Measurements from ENCODE around the gene PRKX.
"Not testable (repeated sequence)": the region's sequence is repeated elsewhere in the genome, so short reads cannot be mapped to it uniquely, and the experiment has no call there.

The PRKX gene

DNA sequence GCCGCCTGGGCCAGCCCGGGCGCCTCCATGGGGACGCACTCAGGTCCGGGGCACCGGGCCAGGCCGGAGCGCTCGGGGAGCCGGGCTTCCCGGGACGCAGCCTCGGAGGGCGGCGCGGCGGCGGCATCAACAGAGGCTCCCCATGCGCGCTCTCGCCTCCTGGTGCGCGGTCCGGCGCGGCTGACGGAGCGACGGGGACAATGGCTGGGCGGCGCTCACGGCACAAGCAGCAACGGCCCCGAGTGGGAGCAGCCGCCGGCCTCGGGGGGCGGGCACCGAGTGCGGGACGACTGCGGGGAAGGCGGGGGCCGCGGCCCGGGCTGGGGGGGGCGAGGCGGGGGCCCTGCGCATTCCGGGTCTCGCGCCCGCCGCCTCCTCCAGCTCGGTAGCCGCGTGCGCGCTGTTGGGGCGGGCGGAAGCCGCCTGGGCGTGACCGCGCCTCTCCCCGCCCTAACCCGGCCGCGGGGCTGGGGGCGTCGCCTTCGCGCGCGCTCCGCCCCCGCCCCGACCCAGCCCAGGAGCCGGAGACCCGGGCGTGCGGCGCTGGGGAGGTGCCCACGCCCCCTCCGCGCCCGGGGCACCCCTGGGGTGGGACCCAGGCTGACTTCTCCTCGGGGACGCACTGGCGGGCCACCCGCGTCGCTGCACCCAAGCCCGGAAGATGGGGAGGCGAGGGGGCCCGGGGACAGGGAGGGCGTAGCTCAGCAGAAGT, at the start of gene PRKX:
Gene PRKX (minus strand): TSS at position 425 of the 712 bp plus-strand sequence. CDS start 396 bp downstream, at position 29.
- DNase-seq: peak in 36 of 56 donors; percentile 1 to 69 (median 12)

DNA sequence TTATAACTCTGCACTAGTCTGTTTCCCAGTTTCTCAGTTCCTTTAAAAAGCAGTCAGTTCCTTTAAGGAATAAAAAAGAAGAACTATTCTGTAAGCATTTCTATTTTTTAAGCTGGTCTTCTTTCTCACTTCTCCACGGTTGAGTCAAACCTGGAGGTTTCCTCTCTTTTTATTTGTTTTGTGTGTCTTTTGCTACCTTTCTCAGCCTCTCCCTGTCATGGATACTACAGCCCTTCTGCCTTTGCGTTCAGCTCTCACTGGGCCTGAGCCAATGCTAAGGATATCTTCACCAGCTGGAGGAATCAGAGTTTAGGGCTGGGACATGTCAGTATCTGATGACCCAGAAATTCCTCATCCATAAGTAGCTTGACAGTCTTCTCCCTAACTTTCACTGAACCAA, 49.7 kb upstream of the PRKX start:
- DNase-seq: no peak

DNA sequence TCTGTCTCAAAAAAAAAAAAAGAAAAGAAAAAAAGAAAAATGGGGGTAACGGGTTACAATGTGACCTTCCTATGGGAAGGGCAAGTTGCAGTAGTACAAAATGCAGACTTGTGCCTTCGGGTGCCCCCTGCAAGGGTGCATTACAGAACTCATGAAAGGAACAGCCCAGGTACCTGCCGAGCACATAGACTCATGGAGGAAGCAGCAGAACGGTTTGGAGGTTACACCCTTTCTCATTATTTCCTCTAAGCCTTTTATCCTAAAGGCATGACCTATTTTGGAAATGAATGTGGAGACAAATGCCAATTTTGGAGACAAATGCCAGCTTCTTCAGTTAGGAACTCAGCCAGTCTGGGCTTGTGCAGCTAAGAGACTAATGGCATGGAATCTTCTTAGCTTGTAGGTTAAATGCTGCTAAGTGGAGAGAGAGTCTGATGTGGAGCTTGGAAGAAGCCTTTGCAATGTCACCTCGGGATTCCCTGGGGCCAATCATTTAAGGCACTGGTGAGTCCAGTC, 44.1 kb upstream of the PRKX start:
- no peak for DNase-seq

DNA sequence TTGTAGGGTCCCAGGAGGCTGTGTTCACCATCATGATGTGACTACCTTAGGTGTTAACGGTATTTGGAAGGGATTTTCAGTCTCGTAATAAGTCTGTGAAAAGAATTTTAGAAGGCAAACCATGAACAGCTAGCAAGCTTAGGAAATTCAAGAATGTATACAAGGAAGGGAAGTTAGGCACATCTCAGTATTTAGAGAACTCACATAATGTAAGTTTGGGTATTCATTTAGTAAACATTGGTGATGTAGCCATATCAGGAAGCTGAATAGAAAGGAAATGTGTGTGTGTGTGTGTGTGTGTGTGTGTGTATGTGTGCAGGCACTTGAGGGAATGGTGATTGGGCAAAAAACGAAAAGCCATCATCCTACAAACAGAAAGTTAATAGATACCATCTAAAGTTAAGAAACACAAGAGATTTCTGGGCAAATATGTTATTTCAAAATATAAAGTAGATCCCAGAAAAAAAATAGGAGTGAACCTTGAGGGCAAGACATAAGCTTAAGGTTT, 34.7 kb upstream of the PRKX start:
- DNase-seq: no peak

- DNase-seq: no peak
Observed at GRCh38 chrX:3743801-3744439, 30.5 kb upstream of the PRKX start.

GRCh38 chrX:3740946-3741345, 27.5 kb upstream of the PRKX start:
- DNase-seq: not testable (repeated sequence)

DNA sequence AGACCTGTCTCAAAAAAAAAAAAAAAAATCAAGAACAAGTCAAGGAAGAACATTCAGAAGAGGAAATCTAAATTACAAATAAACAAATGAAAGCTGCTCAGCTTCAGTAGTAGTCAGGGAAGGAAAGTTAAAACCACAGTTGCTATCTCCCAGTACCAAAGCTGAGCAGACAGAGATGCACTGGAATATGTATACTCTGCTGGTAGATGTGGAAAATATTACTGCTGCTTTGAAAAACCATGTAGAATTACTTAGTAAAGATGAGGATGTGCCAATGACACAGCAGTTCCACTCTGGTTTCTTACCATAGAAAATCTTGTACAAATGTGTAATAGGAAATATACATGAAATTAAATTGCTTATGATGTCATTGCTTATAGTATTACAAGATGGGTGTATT, 25.1 kb upstream of the PRKX start:
- DNase-seq: no peak

DNA sequence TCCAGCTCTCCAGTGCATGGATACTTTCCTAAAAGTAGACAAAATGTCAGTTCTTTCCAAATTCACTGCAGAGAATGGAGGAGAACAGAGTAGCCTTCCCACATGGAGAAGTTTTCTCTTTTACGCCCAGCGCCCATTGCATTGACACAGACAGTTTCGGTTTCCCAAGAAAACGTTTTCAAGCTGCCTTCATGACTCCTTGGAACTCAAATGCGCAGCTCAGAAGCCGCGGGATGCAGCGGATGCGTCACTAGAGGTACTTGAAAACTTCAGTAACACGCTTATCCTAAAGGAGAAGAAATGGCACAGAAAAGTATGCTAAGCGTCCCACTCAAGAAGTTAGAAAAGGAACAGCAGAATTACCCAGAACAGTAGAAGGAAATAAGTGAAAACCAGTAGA, 23.1 kb upstream of the PRKX start:
- not testable (repeated sequence) for DNase-seq

GRCh38 chrX:3735891-3736290, 22.4 kb upstream of the PRKX start:
- DNase-seq: not testable (repeated sequence)

- DNase-seq: not testable (repeated sequence)
Observed at GRCh38 chrX:3734456-3734855, 21.0 kb upstream of the PRKX start.

DNA sequence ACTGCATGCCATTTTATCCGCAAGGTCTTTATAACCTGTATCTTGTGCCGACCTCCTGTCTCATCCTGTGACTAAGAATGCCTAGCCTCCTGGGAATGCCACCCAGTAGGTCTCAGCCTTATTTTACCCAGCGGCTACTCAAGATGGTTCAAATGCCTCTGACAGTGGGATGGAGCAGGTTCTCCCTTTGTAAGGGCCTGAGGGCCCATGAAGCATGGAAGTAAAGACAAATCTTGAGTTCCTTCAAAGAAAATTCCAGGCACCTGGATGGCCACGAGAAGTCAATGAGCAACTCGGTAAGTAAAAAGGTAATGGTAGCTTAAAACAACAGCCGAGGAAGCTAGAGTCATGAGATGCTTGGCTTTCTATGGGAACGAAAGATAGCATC, 19.6 kb upstream of the PRKX start:
- no peak for DNase-seq

- not testable (repeated sequence) for DNase-seq
Observed at GRCh38 chrX:3732326-3733042, 19.0 kb upstream of the PRKX start.

DNA sequence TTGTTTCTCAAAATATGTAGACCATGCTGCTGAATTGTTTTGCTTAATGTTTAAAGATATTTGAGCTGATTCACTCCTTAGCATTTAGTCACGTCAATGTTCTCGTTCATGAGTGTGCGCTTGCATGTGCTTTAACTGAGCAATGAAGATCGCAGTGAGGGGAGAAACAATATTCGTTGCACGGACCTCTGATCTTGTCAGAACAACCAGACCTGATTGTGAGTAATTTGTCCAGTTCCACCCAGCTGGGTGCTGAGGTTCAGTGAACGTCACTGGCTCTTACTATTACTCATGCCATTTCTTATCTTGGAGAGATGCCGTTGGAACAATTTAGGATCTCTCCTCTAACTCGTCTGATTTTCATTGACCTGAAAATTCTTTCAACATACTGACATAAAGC, 15.0 kb upstream of the PRKX start:
- no peak for DNase-seq

GRCh38 chrX:3723460-3723859, 10.0 kb upstream of the PRKX start:
- not testable (repeated sequence) for DNase-seq

DNA sequence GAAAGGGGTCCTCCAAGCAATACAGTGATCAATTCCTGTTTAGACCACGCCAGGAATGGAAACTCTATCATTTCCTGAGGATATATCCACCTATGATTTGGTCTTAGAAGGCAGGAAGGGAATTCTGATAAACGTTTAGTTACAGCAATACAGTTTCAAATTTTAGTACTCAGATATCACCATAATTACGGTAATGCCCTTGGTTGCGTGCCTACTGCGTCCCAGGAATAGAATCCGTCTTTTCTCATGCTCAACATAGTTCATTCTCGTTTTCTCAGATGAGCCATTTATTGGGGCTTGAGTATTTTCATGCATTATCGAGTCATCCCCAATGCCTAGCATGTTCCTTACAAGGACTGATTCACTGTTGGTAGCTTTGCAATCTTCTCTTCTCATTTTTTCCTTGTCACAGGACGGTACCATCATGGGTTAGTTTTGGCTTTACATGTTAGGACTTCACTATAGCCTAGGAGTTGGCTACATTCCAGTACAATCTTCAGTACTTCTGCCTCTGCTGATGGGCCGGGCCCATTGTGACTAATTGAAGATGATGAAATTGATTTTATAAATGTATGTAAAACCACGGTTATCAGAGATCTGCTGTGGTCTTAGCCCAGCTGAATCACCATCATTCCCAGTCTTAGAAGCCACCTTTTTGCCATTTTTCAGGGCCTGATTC, 4.4 kb upstream of the PRKX start:
- DNase-seq: no peak

DNA sequence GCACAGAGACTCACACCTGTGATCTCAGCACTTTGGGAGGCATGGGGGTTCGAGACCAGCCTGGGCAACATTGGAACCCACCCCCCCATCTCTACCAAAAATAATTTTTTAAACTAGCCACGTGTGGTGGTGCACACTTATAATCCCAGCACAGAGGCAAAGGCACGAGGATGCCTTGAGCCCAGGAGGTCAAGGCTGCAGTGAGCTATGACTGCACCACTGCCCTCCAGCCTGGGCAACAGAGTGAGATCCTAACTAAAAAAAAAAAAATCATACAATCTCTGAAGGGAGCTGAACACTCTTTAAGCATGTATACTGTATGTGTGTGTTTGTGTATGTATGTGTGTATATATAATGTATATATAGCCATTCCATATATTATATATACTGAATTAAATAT, 2.5 kb upstream of the PRKX start:
- DNase-seq: no peak

- DNase-seq: not testable (repeated sequence)
Observed at GRCh38 chrX:3714706-3715479, 1.4 kb upstream of the PRKX start.

DNA sequence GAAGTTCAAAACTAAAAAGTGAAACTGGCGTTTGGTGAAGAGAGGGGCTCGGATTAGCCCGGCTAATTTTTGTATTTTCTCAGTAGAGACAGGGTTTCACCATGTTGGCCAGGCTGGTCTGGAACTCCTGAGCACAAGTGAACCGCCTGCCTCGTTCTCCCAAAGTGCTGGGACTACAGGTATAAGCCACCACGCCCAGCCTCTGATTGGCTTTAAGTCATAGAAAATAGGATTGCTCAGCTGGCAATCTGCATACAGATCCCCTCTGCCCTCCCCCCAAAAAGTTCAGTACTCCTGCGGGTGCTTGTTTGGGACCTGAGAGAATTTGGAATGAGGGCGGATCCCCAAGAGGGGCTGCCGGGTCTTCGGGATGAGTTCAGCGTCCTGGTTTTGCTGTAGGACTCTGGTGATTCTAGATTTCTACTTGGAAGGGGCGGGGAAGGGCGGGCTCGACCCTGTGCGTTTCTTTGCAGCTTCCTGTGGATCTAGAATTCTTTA, 537 bp upstream of the PRKX start:
- DNase-seq: no peak

- peak in 2 of 56 donors; percentile 0 to 1 for DNase-seq
Observed at GRCh38 chrX:3712870-3713224, 602 bp downstream of the PRKX start.

Measured in nucleus accumbens (tissue), 56 donors.